Measurements from ENCODE around the gene SH3PXD2A.
A peak's percentile ranks its signal among the peaks of the same experiment; 100 is the strongest.

The SH3PXD2A gene

GRCh38 chr10:103706762-103707161, 148.6 kb downstream of the SH3PXD2A start:
- no peak for DNase-seq (ENCODE audit: low read depth in 2 of 2)

GRCh38 chr10:103706047-103706446, 149.3 kb downstream of the SH3PXD2A start:
- no peak for DNase-seq (ENCODE audit: low read depth in 2 of 2)

- DNase-seq (ENCODE audit: low read depth in 2 of 2), result no peak
Observed at GRCh38 chr10:103703941-103704919, 151.1 kb downstream of the SH3PXD2A start.

GRCh38 chr10:103701380-103702222, 153.8 kb downstream of the SH3PXD2A start:
- no peak for DNase-seq (ENCODE audit: low read depth in 2 of 2)

- no peak for DNase-seq (ENCODE audit: low read depth in 2 of 2)
Observed at GRCh38 chr10:103700436-103700715, 155.0 kb downstream of the SH3PXD2A start.

GRCh38 chr10:103699611-103700435, 155.6 kb downstream of the SH3PXD2A start:
- no peak for DNase-seq (ENCODE audit: low read depth in 2 of 2)

GRCh38 chr10:103698266-103698665, 157.1 kb downstream of the SH3PXD2A start:
- DNase-seq (ENCODE audit: low read depth in 2 of 2), result no peak

- DNase-seq (ENCODE audit: low read depth in 2 of 2), result no peak
Observed at GRCh38 chr10:103697787-103698186, 157.6 kb downstream of the SH3PXD2A start.

- peak; percentile 61 to 73 for DNase-seq (ENCODE audit: low read depth in 2 of 2)
Observed at GRCh38 chr10:103696411-103697145, 158.8 kb downstream of the SH3PXD2A start.

- no peak for DNase-seq (ENCODE audit: low read depth in 2 of 2)
Observed at GRCh38 chr10:103696094-103696410, 159.3 kb downstream of the SH3PXD2A start.

GRCh38 chr10:103695584-103696005, 159.8 kb downstream of the SH3PXD2A start:
- DNase-seq (ENCODE audit: low read depth in 2 of 2), result no peak

GRCh38 chr10:103693812-103694205, 161.6 kb downstream of the SH3PXD2A start:
- DNase-seq (ENCODE audit: low read depth in 2 of 2), result no peak

GRCh38 chr10:103692952-103693811, 162.2 kb downstream of the SH3PXD2A start:
- no peak for DNase-seq (ENCODE audit: low read depth in 2 of 2)

GRCh38 chr10:103692436-103692951, 162.9 kb downstream of the SH3PXD2A start:
- DNase-seq (ENCODE audit: low read depth in 2 of 2), result no peak

- no peak for DNase-seq (ENCODE audit: low read depth in 2 of 2)
Observed at GRCh38 chr10:103691723-103692435, 163.5 kb downstream of the SH3PXD2A start.

- DNase-seq (ENCODE audit: low read depth in 2 of 2), result no peak
Observed at GRCh38 chr10:103691267-103691666, 164.1 kb downstream of the SH3PXD2A start.

GRCh38 chr10:103690281-103690680, 165.1 kb downstream of the SH3PXD2A start:
- DNase-seq (ENCODE audit: low read depth in 2 of 2), result no peak

GRCh38 chr10:103688491-103688890, 166.9 kb downstream of the SH3PXD2A start:
- DNase-seq (ENCODE audit: low read depth in 2 of 2), result no peak

GRCh38 chr10:103687718-103688117, 167.7 kb downstream of the SH3PXD2A start:
- DNase-seq (ENCODE audit: low read depth in 2 of 2), result no peak

Data from activated CD4-positive, alpha-beta T cell treated with anti-CD3 and anti-CD28 coated beads for 24 hours (primary cell).